HG03354 (cell line): ENCODE data around the gene NR2F2.

Source experiments
- ATAC-seq: cut with Tn5 transposase; IDR thresholded peaks from one replicate; pipeline ENCODE4 v1.9.1; 2021; ENCODE audit warnings: mild to moderate bottlenecking; ENCODE audit not compliant: unreplicated experiment, poor library complexity, severe bottlenecking

Gene NR2F2

GRCh38 chr15:96314963-96315362, 15.5 kb upstream of the NR2F2 start:
- ATAC-seq, result no peak

- no peak for ATAC-seq
Measured at GRCh38 chr15:96316953-96317629, 13.4 kb upstream of the NR2F2 start.

GRCh38 chr15:96320107-96320506, 10.4 kb upstream of the NR2F2 start:
- no peak for ATAC-seq

DNA sequence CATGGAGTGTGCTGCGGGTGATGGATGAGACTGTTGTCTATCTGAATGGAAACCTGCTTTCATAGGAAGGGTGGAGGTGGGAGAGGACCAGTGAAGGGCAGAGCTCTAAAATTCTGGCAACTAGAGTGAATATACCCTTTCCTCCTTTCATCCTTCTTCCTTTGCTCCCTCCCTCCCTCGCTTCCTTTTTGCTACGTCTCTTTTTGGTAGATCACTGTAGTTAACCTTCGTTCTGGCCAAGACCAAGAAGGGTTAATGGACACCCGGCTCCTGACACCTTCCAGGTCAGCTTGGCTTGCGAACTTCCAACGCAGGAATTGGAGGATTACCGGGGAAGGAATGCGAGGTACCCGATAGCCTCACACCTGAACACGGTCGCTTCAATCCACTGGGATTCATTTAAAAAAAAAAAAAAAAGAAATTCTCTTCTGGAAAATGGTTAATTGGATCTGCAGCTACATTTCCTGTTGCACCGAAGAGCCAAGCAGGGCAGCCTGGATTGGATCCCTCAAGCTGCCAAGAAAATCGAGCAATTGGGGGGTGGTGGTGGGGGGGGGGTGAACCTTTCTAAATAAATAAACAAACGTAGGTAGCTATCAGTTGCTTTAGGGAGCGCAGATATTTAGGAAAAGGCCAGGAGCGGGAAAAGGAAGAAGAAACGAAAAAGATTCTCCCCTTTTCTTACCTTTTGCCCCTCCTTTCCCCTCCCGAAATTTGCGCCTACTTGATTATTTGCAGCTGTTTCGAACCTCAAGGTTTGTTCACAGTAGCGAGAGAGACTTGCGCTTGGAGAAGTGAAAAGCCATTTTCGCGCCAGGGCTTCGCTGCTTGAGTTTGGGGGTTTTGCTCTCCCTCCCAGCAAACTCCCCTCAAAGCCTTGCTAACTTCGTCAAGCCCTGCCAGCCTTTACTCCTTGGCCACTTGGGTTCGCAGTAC, 9.5 kb upstream of the NR2F2 start:
- ATAC-seq, result no peak

GRCh38 chr15:96321639-96322535, 8.6 kb upstream of the NR2F2 start:
- no peak for ATAC-seq

DNA sequence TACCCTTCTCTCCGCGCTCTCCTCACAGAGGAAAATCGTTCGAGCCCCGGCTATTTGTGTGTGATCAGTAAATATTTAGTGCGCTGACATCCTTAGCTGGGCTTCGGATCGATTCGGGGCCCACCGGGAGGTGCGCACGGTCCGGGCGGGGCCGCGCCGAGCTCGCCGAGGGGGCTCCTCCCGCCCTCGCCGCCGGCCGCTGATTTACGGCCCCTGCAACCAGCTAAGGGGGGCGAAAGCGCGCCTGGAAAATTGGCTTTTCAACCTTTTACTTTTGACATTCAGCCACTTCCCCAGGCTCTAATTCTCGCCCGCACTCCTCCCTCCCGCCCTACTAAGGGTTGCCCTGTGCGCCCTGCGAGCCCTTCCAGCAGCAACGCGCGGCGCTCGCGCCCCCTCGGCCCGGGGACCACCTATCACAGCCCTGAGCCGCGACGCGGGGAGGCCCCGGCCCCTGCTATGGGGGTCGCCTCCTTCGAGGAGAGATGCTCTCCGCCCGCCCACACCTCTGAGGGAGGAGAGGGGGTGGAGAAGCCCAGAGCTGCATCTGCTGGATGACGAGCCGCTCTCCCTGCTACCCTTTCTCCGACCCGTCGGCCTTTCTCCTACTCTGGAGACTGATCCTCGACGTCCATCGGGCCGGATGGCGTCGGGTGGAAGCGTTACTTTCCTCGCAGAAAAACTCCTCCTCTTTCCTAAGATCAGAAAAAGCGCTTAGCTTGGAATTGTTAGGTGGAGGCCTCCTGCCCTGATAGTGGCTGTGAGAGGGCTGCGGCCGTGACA, 7.8 kb upstream of the NR2F2 start:
- no peak for ATAC-seq

DNA sequence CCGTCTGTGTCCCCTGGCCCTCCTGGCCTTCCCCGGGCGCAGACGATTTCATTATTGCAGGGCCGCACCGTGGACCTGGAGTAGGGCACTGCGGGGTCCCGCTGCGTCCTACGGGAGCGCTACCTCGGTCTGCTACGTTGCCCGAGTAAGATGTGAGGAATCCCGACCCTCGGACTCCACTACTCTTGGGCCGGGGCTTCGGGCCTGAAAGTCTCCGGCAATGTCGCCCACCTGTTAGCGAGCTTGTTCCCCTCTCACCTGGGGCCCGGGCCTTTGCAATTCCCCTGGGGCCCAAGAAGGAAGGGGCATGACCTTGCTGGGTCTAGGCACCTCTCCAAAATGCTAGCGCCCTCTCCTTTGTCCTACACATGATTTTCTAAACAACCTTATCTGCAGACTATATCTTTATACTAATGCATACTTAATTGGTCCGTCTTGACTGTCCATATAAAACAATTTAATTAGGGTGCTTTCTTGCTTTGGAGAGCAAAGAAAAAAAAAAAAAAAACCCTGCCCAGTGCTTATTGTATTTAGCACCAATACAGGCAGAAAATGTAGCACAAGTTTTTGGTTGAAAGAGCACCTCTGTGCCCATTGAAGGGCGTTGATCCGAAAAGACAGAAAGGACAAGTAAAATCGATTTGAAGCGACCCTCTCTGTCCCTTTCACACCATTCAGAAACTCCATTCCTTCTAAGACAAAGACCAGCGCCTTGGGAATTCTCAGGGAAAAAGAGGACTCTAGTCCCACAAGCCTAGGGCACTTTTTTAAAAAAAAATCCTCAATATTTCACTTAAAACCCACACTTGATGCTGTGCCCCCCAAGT, 7.0 kb upstream of the NR2F2 start:
- no peak for ATAC-seq

DNA sequence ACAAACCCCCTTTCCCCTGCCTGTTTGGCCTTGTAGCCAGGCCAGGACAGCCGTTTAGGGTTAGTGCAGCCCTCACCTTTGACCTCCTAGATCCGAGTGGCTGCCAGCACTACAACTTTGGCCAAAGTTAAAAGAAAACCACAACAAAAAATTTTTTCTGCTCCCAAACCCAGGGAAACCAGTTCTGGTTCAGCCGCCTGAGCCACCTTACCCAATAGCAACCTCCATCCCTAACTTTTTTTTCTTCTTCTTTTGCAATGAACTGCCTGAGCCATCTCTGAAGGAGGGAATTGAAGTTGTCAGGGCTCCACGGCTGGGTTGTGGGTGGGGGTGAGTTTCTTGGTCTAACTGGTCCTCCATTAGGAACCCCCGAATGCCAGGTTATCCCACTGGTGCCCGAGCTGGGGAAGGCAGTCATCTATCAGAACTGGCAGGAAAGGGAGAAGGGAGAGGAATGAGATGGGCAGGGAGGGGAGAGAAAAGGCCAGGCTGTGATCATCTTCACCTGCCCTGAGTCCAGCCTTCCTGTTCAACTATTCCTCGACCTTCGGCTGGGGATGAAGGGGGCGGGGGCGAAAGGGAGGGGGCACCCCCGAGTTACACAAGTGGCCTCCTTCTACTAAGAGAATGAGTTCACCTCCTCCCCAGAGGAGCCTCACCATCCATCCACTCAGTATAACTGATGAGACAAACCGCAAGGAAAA, 6.2 kb upstream of the NR2F2 start:
- ATAC-seq, result no peak

DNA sequence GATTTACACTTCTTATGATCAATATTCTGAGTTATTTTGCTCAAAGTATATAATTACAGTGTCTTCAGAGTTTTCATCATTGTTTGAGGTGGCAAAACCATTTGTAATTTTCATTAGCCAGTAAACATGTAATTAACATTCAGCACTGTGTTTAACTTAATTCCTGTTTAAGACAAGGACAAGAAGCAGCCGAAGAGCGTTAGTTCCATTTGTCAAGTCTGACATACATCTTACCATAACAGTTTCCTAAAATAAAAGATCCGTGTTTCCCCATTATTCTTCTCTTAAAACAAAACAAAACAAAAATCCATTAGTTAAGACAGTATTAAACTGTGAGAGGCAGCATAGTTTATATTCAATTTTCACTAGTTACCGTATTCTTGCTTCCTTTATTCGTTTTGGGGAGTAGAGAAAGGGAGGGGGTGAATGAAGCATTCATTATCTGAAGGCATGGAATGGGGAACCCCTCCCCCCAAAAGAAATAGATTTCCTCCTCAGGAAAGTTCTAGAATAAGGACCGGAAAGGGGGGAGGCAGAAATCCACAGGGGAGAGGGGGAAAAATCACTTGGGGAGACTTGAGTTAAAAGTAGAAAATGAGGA, 5.5 kb upstream of the NR2F2 start:
- no peak for ATAC-seq

DNA sequence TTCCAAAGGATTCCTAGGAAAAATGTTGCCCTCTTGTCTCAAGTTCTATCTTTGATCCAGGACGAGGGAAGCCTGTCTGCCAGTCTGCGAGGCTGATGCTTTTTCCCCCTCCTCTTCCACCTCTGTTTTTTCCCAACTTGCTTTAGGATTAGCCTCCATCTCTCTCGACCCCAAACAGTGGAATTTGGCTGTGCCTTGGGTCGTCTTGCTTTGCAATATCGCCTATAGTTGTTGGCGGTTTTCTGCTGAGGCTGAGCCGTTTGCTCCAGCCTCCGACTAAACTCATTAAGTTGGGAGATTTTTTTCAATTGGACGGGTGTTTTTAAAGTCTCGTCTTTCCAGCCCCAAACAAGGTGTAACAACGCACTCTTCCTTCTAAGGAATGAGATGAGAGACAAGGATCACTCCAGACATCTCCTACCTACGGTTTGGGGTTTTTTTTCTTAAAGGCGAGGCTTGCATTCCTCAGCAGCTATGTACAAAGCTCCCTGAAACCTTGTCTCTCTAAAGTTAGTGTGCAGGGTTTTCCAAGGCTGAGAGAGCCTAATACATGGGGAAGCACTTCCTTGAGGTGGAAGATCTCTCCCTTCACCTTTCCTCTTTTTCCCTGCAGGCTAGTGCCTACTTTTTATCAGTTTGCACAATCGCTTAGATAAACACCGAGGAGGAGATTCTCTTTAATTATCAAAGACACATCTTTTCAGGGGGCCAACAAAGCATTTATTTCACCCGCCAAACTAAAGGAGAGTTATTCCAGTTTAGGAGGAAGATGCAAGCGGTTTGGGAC, 4.8 kb upstream of the NR2F2 start:
- ATAC-seq, result no peak

GRCh38 chr15:96326328-96327154, 4.0 kb upstream of the NR2F2 start:
- no peak for ATAC-seq

DNA sequence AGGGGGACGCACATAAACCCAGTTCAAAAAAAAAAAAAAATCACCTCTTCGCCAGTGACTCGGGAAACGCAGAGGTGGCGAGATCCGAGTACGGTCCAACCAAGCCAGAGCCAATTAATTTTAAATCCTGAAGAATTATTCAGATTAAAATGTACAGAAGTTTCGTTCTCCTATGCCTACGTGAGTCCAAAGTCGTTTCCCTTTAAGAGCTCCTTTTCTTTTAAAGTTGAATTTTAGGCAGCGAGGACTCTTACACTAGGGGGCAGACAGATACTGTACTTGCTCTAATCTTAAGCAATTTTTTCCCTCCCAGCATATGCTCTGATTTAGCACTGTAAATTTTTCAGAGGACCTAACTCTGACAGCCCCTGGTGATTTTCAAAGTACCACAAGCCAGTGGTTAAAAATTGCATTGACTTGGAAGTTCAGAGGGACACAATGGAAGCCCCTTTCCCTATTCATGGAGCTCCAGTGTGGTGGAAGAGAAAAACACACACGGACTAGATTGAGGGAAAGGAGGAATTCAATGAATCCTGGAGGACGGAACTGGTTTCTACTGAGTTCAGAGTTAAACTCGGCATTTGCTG, 3.3 kb upstream of the NR2F2 start:
- ATAC-seq, result no peak

- no peak for ATAC-seq
Measured at GRCh38 chr15:96328181-96328876, 2.2 kb upstream of the NR2F2 start.

GRCh38 chr15:96328877-96329195, 1.7 kb upstream of the NR2F2 start:
- ATAC-seq, result no peak

GRCh38 chr15:96329403-96329981, 1.0 kb upstream of the NR2F2 start:
- no peak for ATAC-seq
